Activated CD8-positive, alpha-beta T cell treated with anti-CD3 and anti-CD28 coated beads, Interleukin-2, amount 10 ng/mL, durations not matched to agents 7 days and 5 days (primary cell): ENCODE results near the gene DIP2C. TPM values are rescaled to one million over a fixed set of nuclear protein-coding genes. Genes with fewer than 3 reads are reported as not detected.
"Not testable (repeated sequence)": the region's sequence is repeated elsewhere in the genome, so short reads cannot be mapped to it uniquely, and the experiment has no call there.

ENCODE experiments used
- ATAC-seq: fragments of 150-1000 bp; cut with Tn5 transposase; one replicate; pipeline ENCODE4 v1.10.0; 2021; ENCODE audit warnings: moderate library complexity
- CTCF ChIA-PET: fragments of 350-600 bp; sonication (Branson Sonifier 250); formaldehyde crosslinking; loops from one replicate; lab custom pipeline; 2021; ENCODE audit warnings: antibody characterized with exemption; lab: Charles Lee
- POLR2A ChIA-PET: fragments of 350-600 bp; sonication (Branson Sonifier 250); formaldehyde crosslinking; loops from one replicate; lab custom pipeline; 2021; ENCODE audit warnings: antibody characterized with exemption; lab: Charles Lee
- DNase-seq: peaks from one replicate; pipeline ENCODE4 v3.0.0-alpha.2; 2020
- H3K27ac Mint-ChIP-seq: one replicate; pipeline ENCODE4 v1.8.0; 2021; ENCODE audit warnings: mild to moderate bottlenecking, mixed read lengths
- H3K27me3 Mint-ChIP-seq: one replicate; pipeline ENCODE4 v1.8.0; 2021; ENCODE audit warnings: low read depth, mixed read lengths
- H3K36me3 Mint-ChIP-seq: one replicate; pipeline ENCODE4 v1.8.0; 2021; ENCODE audit warnings: low read depth, mixed read lengths
- H3K4me1 Mint-ChIP-seq: one replicate; pipeline ENCODE4 v1.8.0; 2021; ENCODE audit warnings: low read depth, mixed read lengths
- H3K4me3 Mint-ChIP-seq: one replicate; pipeline ENCODE4 v1.8.0; 2021; ENCODE audit warnings: mild to moderate bottlenecking, mixed read lengths
- H3K9me3 Mint-ChIP-seq: one replicate; pipeline ENCODE4 v1.8.0; 2022; ENCODE audit warnings: mixed read lengths; ENCODE audit not compliant: insufficient read depth
- total RNA-seq, 2 experiments: library from RNA; stranded (reverse); gene quantifications; one replicate each; pipeline ENCODE4 v1.2.3, GENCODE V29; 2021

The DIP2C gene
- total RNA-seq, 2 experiments from 2014 or later, result 0.34 to 0.39 TPM

- Mint-ChIP-seq H3K27ac (no peak overlapping the region), H3K36me3 (no peaks in the 10 kb centered on the region), H3K4me1 (no peaks in the 10 kb centered on the region), H3K9me3 (no peaks in the 10 kb centered on the region), H3K27me3 (peaks cover 29% of the 10 kb centered on the region), H3K4me3 (no peak overlapping the region)
- ATAC-seq (no peak), DNase-seq (no peak)
- CTCF ChIA-PET, result no interaction called here
- POLR2A ChIA-PET, result no interaction called here
Measured at GRCh38 chr10:536935-537334, 152.5 kb downstream of the DIP2C start.

- ChIA-PET POLR2A (no interaction called here), CTCF (no interaction called here)
- no peak overlapping the region for H3K27ac Mint-ChIP-seq
- no peaks in the 10 kb centered on the region for H3K4me1 Mint-ChIP-seq
- ATAC-seq (no peak), DNase-seq (no peak)
- no peak overlapping the region for H3K4me3 Mint-ChIP-seq
- no peaks in the 10 kb centered on the region for H3K9me3 Mint-ChIP-seq
- H3K27me3 Mint-ChIP-seq, result peaks cover 24% of the 10 kb centered on the region
- no peaks in the 10 kb centered on the region for H3K36me3 Mint-ChIP-seq
Measured at GRCh38 chr10:536371-536925, 153.0 kb downstream of the DIP2C start.

- Mint-ChIP-seq H3K4me1 (no peaks in the 10 kb centered on the region), H3K4me3 (no peak overlapping the region), H3K36me3 (no peaks in the 10 kb centered on the region), H3K9me3 (no peaks in the 10 kb centered on the region), H3K27me3 (peaks cover 21% of the 10 kb centered on the region), H3K27ac (no peak overlapping the region)
- no peak for ATAC-seq
- ChIA-PET CTCF (no interaction called here), POLR2A (no interaction called here)
- no peak for DNase-seq
Measured at GRCh38 chr10:535952-536351, 153.5 kb downstream of the DIP2C start.

GRCh38 chr10:535051-535450, 154.4 kb downstream of the DIP2C start:
- no peak overlapping the region for H3K4me3 Mint-ChIP-seq
- H3K9me3 Mint-ChIP-seq, result no peaks in the 10 kb centered on the region
- H3K36me3 Mint-ChIP-seq, result no peaks in the 10 kb centered on the region
- POLR2A ChIA-PET, result no interaction called here
- peaks cover 13% of the 10 kb centered on the region for H3K27me3 Mint-ChIP-seq
- CTCF ChIA-PET, result no interaction called here
- H3K27ac Mint-ChIP-seq, result no peak overlapping the region
- ATAC-seq (no peak), DNase-seq (no peak)
- no peaks in the 10 kb centered on the region for H3K4me1 Mint-ChIP-seq

GRCh38 chr10:534047-534566, 155.4 kb downstream of the DIP2C start:
- no peaks in the 10 kb centered on the region for H3K36me3 Mint-ChIP-seq
- no peak for ATAC-seq
- ChIA-PET CTCF (no interaction called here), POLR2A (no interaction called here)
- no peak for DNase-seq
- no peak overlapping the region for H3K27ac Mint-ChIP-seq
- no peak overlapping the region for H3K4me3 Mint-ChIP-seq
- no peaks in the 10 kb centered on the region for H3K4me1 Mint-ChIP-seq
- H3K27me3 Mint-ChIP-seq, result peaks cover 7% of the 10 kb centered on the region
- no peaks in the 10 kb centered on the region for H3K9me3 Mint-ChIP-seq

- no peaks in the 10 kb centered on the region for H3K36me3 Mint-ChIP-seq
- H3K27me3 Mint-ChIP-seq, result peaks cover 4% of the 10 kb centered on the region
- CTCF ChIA-PET, result no interaction called here
- no peak overlapping the region for H3K27ac Mint-ChIP-seq
- POLR2A ChIA-PET, result no interaction called here
- H3K4me3 Mint-ChIP-seq, result no peak overlapping the region
- no peak for DNase-seq
- H3K4me1 Mint-ChIP-seq, result no peaks in the 10 kb centered on the region
- H3K9me3 Mint-ChIP-seq, result no peaks in the 10 kb centered on the region
- no peak for ATAC-seq
Measured at GRCh38 chr10:533611-534010, 155.9 kb downstream of the DIP2C start.

- POLR2A ChIA-PET, result no interaction called here
- no peak for ATAC-seq
- no peak for DNase-seq
- no peaks in the 10 kb centered on the region for H3K9me3 Mint-ChIP-seq
- CTCF ChIA-PET, result no interaction called here
- H3K27ac Mint-ChIP-seq, result no peak overlapping the region
- no peak overlapping the region for H3K4me3 Mint-ChIP-seq
- no peaks in the 10 kb centered on the region for H3K4me1 Mint-ChIP-seq
- H3K36me3 Mint-ChIP-seq, result no peaks in the 10 kb centered on the region
- H3K27me3 Mint-ChIP-seq, result peaks cover 4% of the 10 kb centered on the region
Measured at GRCh38 chr10:533186-533585, 156.3 kb downstream of the DIP2C start.

- CTCF ChIA-PET, ATAC-seq, H3K27me3 Mint-ChIP-seq, H3K36me3 Mint-ChIP-seq, H3K9me3 Mint-ChIP-seq, POLR2A ChIA-PET, H3K4me1 Mint-ChIP-seq, H3K4me3 Mint-ChIP-seq, DNase-seq, H3K27ac Mint-ChIP-seq: not testable (repeated sequence)
Measured at GRCh38 chr10:532331-532730, 157.1 kb downstream of the DIP2C start.

- H3K9me3 Mint-ChIP-seq, result no peaks in the 10 kb centered on the region
- peaks cover 4% of the 10 kb centered on the region for H3K27me3 Mint-ChIP-seq
- H3K4me3 Mint-ChIP-seq, result no peak overlapping the region
- H3K27ac Mint-ChIP-seq, result no peak overlapping the region
- DNase-seq (no peak), ATAC-seq (no peak)
- no peaks in the 10 kb centered on the region for H3K36me3 Mint-ChIP-seq
- no peaks in the 10 kb centered on the region for H3K4me1 Mint-ChIP-seq
- CTCF ChIA-PET, result no interaction called here
- POLR2A ChIA-PET, result no interaction called here
Measured at GRCh38 chr10:531541-531940, 157.9 kb downstream of the DIP2C start.

- no peaks in the 10 kb centered on the region for H3K27me3 Mint-ChIP-seq
- H3K4me1 Mint-ChIP-seq, result no peaks in the 10 kb centered on the region
- no peaks in the 10 kb centered on the region for H3K9me3 Mint-ChIP-seq
- CTCF ChIA-PET, result no interaction called here
- POLR2A ChIA-PET, result no interaction called here
- H3K4me3 Mint-ChIP-seq, result no peak overlapping the region
- no peaks in the 10 kb centered on the region for H3K36me3 Mint-ChIP-seq
- ATAC-seq (no peak), DNase-seq (no peak)
- no peak overlapping the region for H3K27ac Mint-ChIP-seq
Measured at GRCh38 chr10:530717-531116, 158.8 kb downstream of the DIP2C start.

GRCh38 chr10:529468-530230, 159.8 kb downstream of the DIP2C start:
- Mint-ChIP-seq H3K4me1 (no peaks in the 10 kb centered on the region), H3K27me3 (no peaks in the 10 kb centered on the region), H3K9me3 (no peaks in the 10 kb centered on the region), H3K4me3 (no peak overlapping the region), H3K27ac (no peak overlapping the region), H3K36me3 (no peaks in the 10 kb centered on the region)
- no peak for DNase-seq
- POLR2A ChIA-PET, result no interaction called here
- ATAC-seq, result no peak
- CTCF ChIA-PET, result no interaction called here

- no peaks in the 10 kb centered on the region for H3K4me1 Mint-ChIP-seq
- DNase-seq, result no peak
- ChIA-PET CTCF (no interaction called here), POLR2A (no interaction called here)
- no peak overlapping the region for H3K27ac Mint-ChIP-seq
- H3K36me3 Mint-ChIP-seq, result no peaks in the 10 kb centered on the region
- H3K4me3 Mint-ChIP-seq, result no peak overlapping the region
- ATAC-seq, result no peak
- H3K27me3 Mint-ChIP-seq, result no peaks in the 10 kb centered on the region
- no peaks in the 10 kb centered on the region for H3K9me3 Mint-ChIP-seq
Measured at GRCh38 chr10:528173-529165, 161.0 kb downstream of the DIP2C start.
